Thoracic aorta (tissue), 2 donors: ENCODE data around the gene TLR5. TPM values are rescaled to one million over a fixed set of nuclear protein-coding genes. Genes with fewer than 3 reads are reported as not detected.

Source experiments
- ATAC-seq: fragments of 150-250 bp; one replicate; pipeline ENCODE4 v1.8.0; 2017; ENCODE audit warnings: low read depth; ENCODE audit not compliant: insufficient number of reproducible peaks, low FRiP score
- DNase-seq: peaks from one replicate; pipeline ENCODE4 v3.0.0-alpha.2; 2020; ENCODE audit warnings: low spot score
- H3K27ac ChIP-seq, 2 donors: fragments of 200-600 bp; sonication (generic); 1 replicate in 1 of 2; 2 replicates in 1 of 2; pipeline ENCODE4 v1.5.1; 2016; ENCODE audit warnings: mild to moderate bottlenecking in 2 of 2, moderate library complexity in 2 of 2
- H3K27me3 ChIP-seq: fragments of 200-600 bp; sonication (generic); replicated peaks from 2 replicates; pipeline ENCODE4 v1.6.0; 2016; ENCODE audit warnings: mild to moderate bottlenecking; ENCODE audit not compliant: insufficient read depth
- H3K36me3 ChIP-seq: fragments of 200-600 bp; sonication (generic); one replicate; pipeline ENCODE4 v1.5.1; 2016
- H3K4me1 ChIP-seq, 2 donors: fragments of 200-600 bp; sonication (generic); 1 replicate in 1 of 2; 2 replicates in 1 of 2; pipeline versions ENCODE4 v1.5.1 to v1.6.0; 2016; ENCODE audit warnings: low read depth in 2 of 2, mild to moderate bottlenecking in 1 of 2; ENCODE audit not compliant: control insufficient read depth in 1 of 2
- H3K4me3 ChIP-seq: fragments of 200-600 bp; sonication (generic); 2 replicates; pipeline ENCODE4 v1.5.1; 2016; ENCODE audit warnings: mild to moderate bottlenecking
- H3K9me3 ChIP-seq: fragments of 200-600 bp; sonication (generic); 2 replicates; pipeline ENCODE4 v1.5.1; 2016
- total RNA-seq, 2 donors: library from RNA; depleted of rRNA; stranded (reverse); fragments of >200 nt; gene quantifications; one replicate each; pipeline versions ENCODE4 v1.1.0 to v1.2.3, GENCODE V29; 2016
- TF ChIP-seq, protein P1 (sequence below): fragments of 200-600 bp; sonication (generic); IDR thresholded peaks from one replicate; pipeline ENCODE4 v1.5.1; 2019; ENCODE audit warnings: antibody characterized with exemption

The TLR5 gene, protein sequence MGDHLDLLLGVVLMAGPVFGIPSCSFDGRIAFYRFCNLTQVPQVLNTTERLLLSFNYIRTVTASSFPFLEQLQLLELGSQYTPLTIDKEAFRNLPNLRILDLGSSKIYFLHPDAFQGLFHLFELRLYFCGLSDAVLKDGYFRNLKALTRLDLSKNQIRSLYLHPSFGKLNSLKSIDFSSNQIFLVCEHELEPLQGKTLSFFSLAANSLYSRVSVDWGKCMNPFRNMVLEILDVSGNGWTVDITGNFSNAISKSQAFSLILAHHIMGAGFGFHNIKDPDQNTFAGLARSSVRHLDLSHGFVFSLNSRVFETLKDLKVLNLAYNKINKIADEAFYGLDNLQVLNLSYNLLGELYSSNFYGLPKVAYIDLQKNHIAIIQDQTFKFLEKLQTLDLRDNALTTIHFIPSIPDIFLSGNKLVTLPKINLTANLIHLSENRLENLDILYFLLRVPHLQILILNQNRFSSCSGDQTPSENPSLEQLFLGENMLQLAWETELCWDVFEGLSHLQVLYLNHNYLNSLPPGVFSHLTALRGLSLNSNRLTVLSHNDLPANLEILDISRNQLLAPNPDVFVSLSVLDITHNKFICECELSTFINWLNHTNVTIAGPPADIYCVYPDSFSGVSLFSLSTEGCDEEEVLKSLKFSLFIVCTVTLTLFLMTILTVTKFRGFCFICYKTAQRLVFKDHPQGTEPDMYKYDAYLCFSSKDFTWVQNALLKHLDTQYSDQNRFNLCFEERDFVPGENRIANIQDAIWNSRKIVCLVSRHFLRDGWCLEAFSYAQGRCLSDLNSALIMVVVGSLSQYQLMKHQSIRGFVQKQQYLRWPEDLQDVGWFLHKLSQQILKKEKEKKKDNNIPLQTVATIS
- 10 to 100 TPM in 1 of 2 donors, 1 to 10 TPM in 1; 5.4 to 20.2 TPM for total RNA-seq

- peak within 1 kb of the TSS in 1 of 2 donors; percentile 27 for H3K27ac ChIP-seq
- DNase-seq (no peak), ATAC-seq (peak; percentile 78)
- H3K36me3 ChIP-seq = no peaks in the 10 kb centered on the region
- TF ChIP-seq, protein P1, sequence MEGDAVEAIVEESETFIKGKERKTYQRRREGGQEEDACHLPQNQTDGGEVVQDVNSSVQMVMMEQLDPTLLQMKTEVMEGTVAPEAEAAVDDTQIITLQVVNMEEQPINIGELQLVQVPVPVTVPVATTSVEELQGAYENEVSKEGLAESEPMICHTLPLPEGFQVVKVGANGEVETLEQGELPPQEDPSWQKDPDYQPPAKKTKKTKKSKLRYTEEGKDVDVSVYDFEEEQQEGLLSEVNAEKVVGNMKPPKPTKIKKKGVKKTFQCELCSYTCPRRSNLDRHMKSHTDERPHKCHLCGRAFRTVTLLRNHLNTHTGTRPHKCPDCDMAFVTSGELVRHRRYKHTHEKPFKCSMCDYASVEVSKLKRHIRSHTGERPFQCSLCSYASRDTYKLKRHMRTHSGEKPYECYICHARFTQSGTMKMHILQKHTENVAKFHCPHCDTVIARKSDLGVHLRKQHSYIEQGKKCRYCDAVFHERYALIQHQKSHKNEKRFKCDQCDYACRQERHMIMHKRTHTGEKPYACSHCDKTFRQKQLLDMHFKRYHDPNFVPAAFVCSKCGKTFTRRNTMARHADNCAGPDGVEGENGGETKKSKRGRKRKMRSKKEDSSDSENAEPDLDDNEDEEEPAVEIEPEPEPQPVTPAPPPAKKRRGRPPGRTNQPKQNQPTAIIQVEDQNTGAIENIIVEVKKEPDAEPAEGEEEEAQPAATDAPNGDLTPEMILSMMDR = peak; percentile 65
- H3K4me3 ChIP-seq = peak within 1 kb of the TSS; percentile 79
- no peaks in the 10 kb centered on the region for H3K9me3 ChIP-seq
- H3K4me1 ChIP-seq = peaks cover 14 to 21% of the 10 kb centered on the region in 2 donors
- H3K27me3 ChIP-seq = no peaks in the 10 kb centered on the region
These were observed at the start of gene TLR5 for GRCh38 chr1:223142795-223143536. TLR5 (minus strand) TSS chr1:223143248; CDS start chr1:223113031, 30,217 bp downstream.

- Histone ChIP-seq H3K4me3 (no peak overlapping the region), H3K27me3 (no peaks in the 10 kb centered on the region), H3K9me3 (no peaks in the 10 kb centered on the region), H3K36me3 (no peaks in the 10 kb centered on the region), H3K4me1 (no peaks in the 10 kb centered on the region), H3K27ac (no peak overlapping the region)
- DNase-seq (no peak), ATAC-seq (no peak)
- TF ChIP-seq, protein P1 = no peak
These were observed 47.1 kb upstream of the TLR5 start for GRCh38 chr1:223189903-223190724.

GRCh38 chr1:223189525-223189902 is 46.5 kb upstream of the TLR5 start:
- TF ChIP-seq, protein P1 = no peak
- no peak for ATAC-seq

DNA sequence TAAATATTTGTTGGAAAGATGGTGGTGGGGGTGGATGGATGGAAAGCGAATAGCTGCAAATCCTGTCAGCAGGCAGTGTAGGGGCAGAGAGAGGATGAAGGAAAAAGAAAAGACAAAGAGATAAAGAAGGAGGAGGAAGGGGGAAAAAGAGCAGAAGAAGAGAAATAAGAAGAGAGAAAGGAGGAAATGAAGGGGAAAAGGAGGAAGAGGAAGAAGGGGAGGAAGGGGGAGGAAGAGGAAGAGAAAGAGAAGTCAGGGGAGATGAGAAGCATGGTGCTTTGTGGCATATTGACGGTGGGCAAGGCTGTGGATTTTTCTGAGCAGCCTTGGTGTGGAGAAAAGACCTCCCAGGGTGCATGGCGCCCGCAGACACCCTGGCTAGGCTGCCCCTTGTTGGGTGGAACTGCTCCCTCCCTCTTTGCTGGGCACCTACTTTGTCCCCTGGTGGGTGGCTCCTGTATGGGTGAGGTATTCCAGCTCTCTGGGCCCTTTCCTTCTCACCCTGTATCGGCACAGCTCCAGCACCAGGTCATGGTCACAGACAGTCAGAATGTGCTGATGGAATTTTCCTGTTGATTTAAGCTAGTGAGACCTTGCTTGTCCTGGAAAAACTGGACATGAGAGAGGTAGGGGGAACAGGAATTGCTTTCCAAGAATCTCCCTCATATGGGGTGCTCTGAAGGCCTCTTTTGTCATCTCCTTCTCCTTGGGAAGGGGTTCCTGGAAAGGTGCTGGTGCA is 45.7 kb upstream of the TLR5 start:
- no peaks in the 10 kb centered on the region for H3K36me3 ChIP-seq

More at GRCh38 chr1:223189525-223189902, 46.5 kb upstream of the TLR5 start:
- Histone ChIP-seq H3K27me3 (no peaks in the 10 kb centered on the region), H3K4me1 (no peaks in the 10 kb centered on the region), H3K36me3 (no peaks in the 10 kb centered on the region), H3K4me3 (no peak overlapping the region), H3K9me3 (no peaks in the 10 kb centered on the region), H3K27ac (no peak overlapping the region)
- no peak for DNase-seq

More for the DNA sequence above, 45.7 kb upstream of the TLR5 start:
- Histone ChIP-seq H3K27ac (no peak overlapping the region), H3K4me3 (no peak overlapping the region), H3K4me1 (no peaks in the 10 kb centered on the region), H3K27me3 (no peaks in the 10 kb centered on the region), H3K9me3 (no peaks in the 10 kb centered on the region)
- ATAC-seq = no peak
- TF ChIP-seq, protein P1 = no peak
- DNase-seq = no peak
